GM21423 (cell line): Measurements from ENCODE around the gene HSP90AB1.

Experiments used
- ATAC-seq: cut with Tn5 transposase; IDR thresholded peaks from one replicate; pipeline ENCODE4 v1.9.1; 2021; ENCODE audit warnings: mild to moderate bottlenecking, moderate library complexity; ENCODE audit not compliant: unreplicated experiment

HSP90AB1 gene

GRCh38 chr6:44234101-44235025 is 12.5 kb upstream of the HSP90AB1 start:
- ATAC-seq: no peak

GRCh38 chr6:44235269-44235668 is 11.6 kb upstream of the HSP90AB1 start:
- ATAC-seq: no peak

GRCh38 chr6:44235891-44236516 is 10.9 kb upstream of the HSP90AB1 start:
- ATAC-seq: no peak

- ATAC-seq: peak; percentile 53
These were observed 9.7 kb upstream of the HSP90AB1 start for GRCh38 chr6:44237021-44237812.

- peak; percentile 82 for ATAC-seq
These were observed 9.0 kb upstream of the HSP90AB1 start for GRCh38 chr6:44237813-44238433.

GRCh38 chr6:44238687-44239350 is 8.1 kb upstream of the HSP90AB1 start:
- ATAC-seq: no peak

GRCh38 chr6:44243345-44243744 is 3.6 kb upstream of the HSP90AB1 start:
- ATAC-seq: no peak

GRCh38 chr6:44245391-44245911 is 1.4 kb upstream of the HSP90AB1 start:
- no peak for ATAC-seq

GRCh38 chr6:44245912-44246662 is 814 bp upstream of the HSP90AB1 start:
- ATAC-seq: peak; percentile 43

- peak; percentile 34 for ATAC-seq
These were observed 719 bp downstream of the HSP90AB1 start for GRCh38 chr6:44247338-44248302.

- no peak for ATAC-seq
These were observed 1.7 kb downstream of the HSP90AB1 start for GRCh38 chr6:44248579-44248978.

- no peak for ATAC-seq
These were observed 2.3 kb downstream of the HSP90AB1 start for GRCh38 chr6:44249082-44249748.

GRCh38 chr6:44250067-44250717 is 3.3 kb downstream of the HSP90AB1 start:
- no peak for ATAC-seq

GRCh38 chr6:44250718-44251123 is 3.8 kb downstream of the HSP90AB1 start:
- ATAC-seq: no peak

GRCh38 chr6:44251576-44252524 is 4.9 kb downstream of the HSP90AB1 start:
- ATAC-seq: no peak
